AG09319 (cell line): ENCODE measurements around the gene CBY2.

Source experiments
- DNase-seq: peaks from one replicate; pipeline ENCODE4 v3.0.0-alpha.2; 2010; ENCODE audit warnings: low read depth; ENCODE audit errors: extremely low read depth
- TF ChIP-seq, protein P1 (sequence below): IDR thresholded peaks from 2 replicates; pipeline ENCODE4 v1.5.1; 2011; ENCODE audit warnings: low read depth, mild to moderate bottlenecking, inconsistent platforms, low read length, moderate library complexity

Gene CBY2

DNA sequence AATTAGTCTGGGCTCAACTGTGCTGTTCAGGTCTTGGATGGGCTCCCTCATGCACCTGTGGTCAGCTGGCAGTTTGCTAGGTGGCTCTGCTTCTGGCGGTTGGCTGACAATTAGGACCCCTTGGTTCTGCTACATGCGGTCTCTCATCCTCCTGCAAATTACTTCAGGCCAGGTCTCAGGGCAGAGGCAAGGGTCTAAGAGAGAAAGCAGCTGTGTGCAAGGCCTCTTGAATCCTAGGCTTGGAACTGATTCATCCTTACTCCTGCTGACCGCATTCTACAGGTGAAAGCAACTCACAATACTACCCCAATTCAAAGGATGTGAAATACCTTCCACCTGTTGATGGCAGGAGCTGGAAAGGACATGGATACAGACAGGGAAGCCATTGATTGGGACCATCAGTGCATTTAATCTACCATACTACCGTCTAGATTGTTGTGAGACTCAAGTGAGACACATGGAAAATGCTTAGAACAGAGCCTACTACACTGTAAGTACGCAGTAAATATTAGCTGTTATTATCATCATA, 19.1 kb downstream of the CBY2 start:
- DNase-seq: no peak
- TF ChIP-seq, protein P1, sequence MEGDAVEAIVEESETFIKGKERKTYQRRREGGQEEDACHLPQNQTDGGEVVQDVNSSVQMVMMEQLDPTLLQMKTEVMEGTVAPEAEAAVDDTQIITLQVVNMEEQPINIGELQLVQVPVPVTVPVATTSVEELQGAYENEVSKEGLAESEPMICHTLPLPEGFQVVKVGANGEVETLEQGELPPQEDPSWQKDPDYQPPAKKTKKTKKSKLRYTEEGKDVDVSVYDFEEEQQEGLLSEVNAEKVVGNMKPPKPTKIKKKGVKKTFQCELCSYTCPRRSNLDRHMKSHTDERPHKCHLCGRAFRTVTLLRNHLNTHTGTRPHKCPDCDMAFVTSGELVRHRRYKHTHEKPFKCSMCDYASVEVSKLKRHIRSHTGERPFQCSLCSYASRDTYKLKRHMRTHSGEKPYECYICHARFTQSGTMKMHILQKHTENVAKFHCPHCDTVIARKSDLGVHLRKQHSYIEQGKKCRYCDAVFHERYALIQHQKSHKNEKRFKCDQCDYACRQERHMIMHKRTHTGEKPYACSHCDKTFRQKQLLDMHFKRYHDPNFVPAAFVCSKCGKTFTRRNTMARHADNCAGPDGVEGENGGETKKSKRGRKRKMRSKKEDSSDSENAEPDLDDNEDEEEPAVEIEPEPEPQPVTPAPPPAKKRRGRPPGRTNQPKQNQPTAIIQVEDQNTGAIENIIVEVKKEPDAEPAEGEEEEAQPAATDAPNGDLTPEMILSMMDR: no peak

DNA sequence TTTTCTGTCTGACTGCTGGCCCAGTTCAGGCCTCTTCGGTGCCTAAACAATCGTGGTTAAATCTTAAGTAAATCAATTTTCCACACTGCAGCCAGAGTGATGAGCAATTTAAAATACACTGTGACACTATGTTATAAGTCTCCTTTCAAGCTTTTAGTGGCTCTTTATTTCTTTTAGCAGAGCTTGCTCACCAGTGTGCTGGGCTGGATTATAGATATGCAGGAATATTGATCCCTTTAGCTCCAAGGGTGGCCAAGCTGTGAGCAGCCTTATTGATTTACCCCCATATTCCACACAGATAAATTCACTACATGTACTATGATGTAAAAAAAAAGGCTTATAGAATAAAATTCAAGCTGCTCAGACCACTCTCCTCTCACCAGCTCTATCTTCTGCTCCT, 21.7 kb downstream of the CBY2 start:
- no peak for DNase-seq
- TF ChIP-seq, protein P1: no peak

DNA sequence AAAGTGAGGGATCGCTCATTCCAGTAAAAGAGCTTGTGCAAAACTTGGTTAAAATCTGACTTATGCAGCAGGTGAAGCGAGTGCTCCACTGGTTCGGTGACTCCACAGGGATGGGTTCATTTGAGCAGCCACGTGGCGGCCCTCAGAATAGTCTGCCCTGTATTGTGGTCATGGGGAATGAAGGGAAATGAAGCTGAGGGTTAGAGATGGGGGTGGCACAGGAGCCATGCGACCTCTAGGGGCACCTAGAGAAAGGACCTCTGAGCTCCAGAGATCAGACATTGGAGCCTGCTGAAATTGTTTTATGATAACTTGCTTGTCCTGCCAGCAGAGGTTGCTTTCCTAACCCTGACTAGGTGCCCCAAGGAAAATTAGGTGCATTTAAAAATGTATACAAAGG, 26.6 kb downstream of the CBY2 start:
- TF ChIP-seq, protein P1: no peak
- DNase-seq: no peak

DNA sequence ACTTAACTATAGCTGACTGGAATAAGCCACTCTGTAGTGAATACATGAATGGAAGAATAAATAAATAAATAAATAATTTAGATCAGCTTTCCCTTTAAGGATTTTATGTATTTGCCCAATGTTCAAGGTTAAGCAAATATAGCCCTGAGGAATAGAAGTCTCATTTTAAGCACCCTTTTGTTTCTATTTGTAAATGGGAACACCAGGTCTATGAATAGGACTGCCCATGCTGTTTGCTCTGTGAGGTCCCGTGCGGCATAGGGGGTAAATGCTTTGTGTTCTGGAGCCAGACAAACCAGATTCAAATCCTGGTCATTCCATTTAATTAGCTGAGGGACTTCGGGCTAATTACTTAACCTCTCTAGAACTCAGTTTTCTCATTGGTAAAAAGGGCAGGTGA, 29.3 kb downstream of the CBY2 start:
- TF ChIP-seq, protein P1: no peak
- no peak for DNase-seq

DNA sequence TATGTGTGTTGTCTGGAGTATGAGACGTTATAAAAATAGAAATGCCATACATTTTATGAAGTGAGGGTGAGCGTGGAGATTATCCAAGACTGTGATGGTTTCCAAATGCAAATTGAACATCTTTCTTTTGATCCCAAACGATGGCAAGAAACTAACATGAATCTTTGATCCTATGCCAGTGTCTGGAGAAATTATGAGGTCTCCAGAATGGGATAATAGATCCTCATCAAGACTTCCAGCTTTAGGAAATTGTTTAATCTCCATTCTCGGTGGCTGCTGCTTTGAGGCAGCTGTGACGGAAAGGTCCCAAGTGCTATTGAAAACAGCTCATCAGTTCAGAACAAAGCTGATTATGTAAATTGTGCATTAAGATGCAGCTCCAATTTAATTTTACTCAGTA, 30.8 kb downstream of the CBY2 start:
- no peak for DNase-seq
- TF ChIP-seq, protein P1: no peak

DNA sequence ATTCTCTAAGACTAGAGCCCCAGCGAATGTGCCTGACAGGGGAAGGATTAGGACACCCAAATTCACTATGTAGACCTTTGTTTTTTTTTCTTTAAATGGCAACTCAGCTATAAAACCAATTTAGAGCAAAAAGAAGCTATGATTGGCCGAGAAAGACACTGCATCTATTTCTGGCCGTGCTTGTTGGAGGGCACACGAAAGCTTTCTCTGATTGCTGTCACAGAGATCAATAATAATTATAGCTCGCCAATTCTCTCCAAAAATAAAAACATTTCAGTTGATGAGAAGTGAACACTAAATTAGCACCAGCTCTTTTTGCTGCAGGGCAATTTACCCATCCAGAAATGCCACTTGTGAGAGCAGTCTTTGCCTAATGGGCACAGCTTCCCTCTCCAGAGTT, 31.2 kb downstream of the CBY2 start:
- no peak for DNase-seq
- TF ChIP-seq, protein P1: no peak

DNA sequence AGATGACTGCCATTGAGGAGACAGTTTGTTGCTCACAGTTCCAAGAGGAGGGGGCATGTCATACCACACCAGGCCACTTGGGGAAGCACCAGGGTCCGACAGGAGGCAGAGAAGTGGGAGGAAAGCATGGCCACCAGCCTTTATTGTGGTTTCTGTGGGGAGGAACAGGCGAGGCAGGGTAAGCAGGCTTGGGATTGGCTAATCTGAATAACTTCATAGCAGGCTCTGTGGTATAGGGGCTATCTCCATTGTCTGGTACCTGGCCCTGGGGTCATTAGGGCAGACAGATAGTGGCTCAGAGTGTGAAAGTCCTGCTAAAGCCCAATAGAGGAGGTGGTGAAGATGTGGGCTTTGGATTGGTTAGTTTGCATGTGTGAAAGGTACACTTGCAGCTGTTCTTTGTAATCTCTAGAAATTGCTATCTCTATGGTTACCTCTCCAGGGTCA, 35.5 kb downstream of the CBY2 start:
- TF ChIP-seq, protein P1: no peak

More for the DNA sequence above, 35.5 kb downstream of the CBY2 start:
- DNase-seq: no peak
